ENCODE results near the gene CAMSAP1.

- TF ChIP-seq TAF1 (IDR thresholded peaks at IDR 0.05; ENCODE audit: low read depth) (no peak), RAD21 (conservative IDR thresholded peaks at IDR 0.05) (no peak), CTCF (IDR thresholded peaks at IDR 0.05; ENCODE audit: poor library complexity, severe bottlenecking) (no peak)
Observed at GRCh38 chr9:135928731-135929655, 21.6 kb upstream of the CAMSAP1 start.

Data from neural cell (in vitro differentiated cells).